Central memory CD8-positive, alpha-beta T cell (primary cell): Measurements from ENCODE around the gene FAM200C.
A peak's percentile ranks its signal among the peaks of the same experiment; 100 is the strongest.
"Not testable (repeated sequence)": the region's sequence is repeated elsewhere in the genome, so short reads cannot be mapped to it uniquely, and the experiment has no call there.

ENCODE experiments used
- ATAC-seq: fragments of 150-1000 bp; cut with Tn5 transposase; replicated peaks from 2 replicates; pipeline ENCODE4 v1.10.0; 2022; ENCODE audit warnings: mild to moderate bottlenecking, moderate FRiP score, moderate number of reproducible peaks; ENCODE audit not compliant: poor library complexity, severe bottlenecking; ENCODE audit errors: extremely low read depth
- DNase-seq, 2 donors: peaks; one replicate each; pipeline ENCODE4 v3.0.0; 2021; ENCODE audit warnings: low spot score in 2 of 2
- H3K27ac Mint-ChIP-seq: one replicate; pipeline ENCODE4 v1.8.0; 2022; ENCODE audit warnings: low read depth, mild to moderate bottlenecking, moderate library complexity, mixed read lengths
- H3K27me3 Mint-ChIP-seq: one replicate; pipeline ENCODE4 v1.8.0; 2022; ENCODE audit warnings: mixed read lengths
- H3K36me3 Mint-ChIP-seq: one replicate; pipeline ENCODE4 v1.8.0; 2022; ENCODE audit warnings: mild to moderate bottlenecking, moderate library complexity, mixed read lengths; ENCODE audit not compliant: insufficient read depth
- H3K4me1 Mint-ChIP-seq: one replicate; pipeline ENCODE4 v1.8.0; 2022; ENCODE audit warnings: mixed read lengths
- H3K4me3 Mint-ChIP-seq: one replicate; pipeline ENCODE4 v1.8.0; 2022; ENCODE audit warnings: mild to moderate bottlenecking, moderate library complexity, mixed read lengths
- H3K9me3 Mint-ChIP-seq: one replicate; pipeline ENCODE4 v1.8.0; 2022; ENCODE audit warnings: mixed read lengths

Gene FAM200C

DNA sequence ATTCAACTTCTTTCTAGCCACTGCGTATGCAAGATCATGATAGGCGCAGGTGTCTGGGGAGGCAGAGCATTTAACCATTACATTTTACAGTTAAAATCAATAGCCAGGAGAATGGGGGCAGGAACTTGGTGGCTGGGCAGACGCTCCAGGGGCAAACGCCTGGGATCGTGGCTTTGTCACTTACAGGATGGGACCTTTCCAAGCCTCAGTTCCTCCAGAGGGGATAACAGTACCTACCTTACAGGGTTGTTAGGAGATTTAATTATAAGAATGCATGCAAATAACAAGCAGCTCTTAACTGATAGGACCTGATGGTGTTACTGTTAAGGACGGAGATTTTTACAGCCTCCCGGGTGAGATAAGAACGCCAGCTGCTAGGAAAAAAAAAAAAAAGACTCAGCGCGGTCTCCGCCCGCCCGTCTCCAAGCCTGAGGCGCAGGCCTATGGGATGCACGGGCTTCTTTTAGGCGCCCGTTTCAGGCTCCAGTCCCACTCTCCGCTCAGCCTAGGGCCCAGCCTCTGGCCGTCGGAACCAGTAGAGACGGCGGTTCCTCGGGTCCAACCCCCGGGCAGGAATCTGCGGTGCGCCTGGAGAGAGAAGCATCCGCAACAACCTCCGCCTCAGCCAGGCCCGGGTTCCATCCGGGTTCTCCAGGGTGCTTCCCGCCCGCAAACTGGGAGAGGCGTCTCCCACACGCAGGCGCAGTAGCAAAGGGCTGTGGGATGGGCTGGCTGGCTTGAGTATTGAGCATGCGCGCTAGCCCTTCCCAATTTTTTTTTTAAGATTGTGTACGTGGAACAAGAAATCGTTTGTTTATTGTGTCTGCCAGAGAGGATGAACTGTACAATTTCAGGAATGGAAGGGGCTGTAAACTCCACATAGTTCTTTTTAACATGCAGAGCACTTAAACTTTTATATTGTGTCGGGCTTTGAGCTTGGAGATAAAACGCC is at the start of gene FAM200C:
Gene FAM200C (minus strand): TSS at position 653 of the 952 bp plus-strand sequence. CDS start 4,564 bp downstream, outside the sequence.
- peaks cover 31% of the 10 kb centered on the region for H3K36me3 Mint-ChIP-seq
- ATAC-seq, result peak; percentile 70
- no peaks in the 10 kb centered on the region for H3K9me3 Mint-ChIP-seq
- peak within 1 kb of the TSS; percentile 92 for H3K4me3 Mint-ChIP-seq
- H3K27me3 Mint-ChIP-seq, result no peaks in the 10 kb centered on the region
- H3K27ac Mint-ChIP-seq, result peak within 1 kb of the TSS; percentile 85
- DNase-seq, result peak; percentile 21 to 26
- H3K4me1 Mint-ChIP-seq, result peaks cover 23% of the 10 kb centered on the region

DNA sequence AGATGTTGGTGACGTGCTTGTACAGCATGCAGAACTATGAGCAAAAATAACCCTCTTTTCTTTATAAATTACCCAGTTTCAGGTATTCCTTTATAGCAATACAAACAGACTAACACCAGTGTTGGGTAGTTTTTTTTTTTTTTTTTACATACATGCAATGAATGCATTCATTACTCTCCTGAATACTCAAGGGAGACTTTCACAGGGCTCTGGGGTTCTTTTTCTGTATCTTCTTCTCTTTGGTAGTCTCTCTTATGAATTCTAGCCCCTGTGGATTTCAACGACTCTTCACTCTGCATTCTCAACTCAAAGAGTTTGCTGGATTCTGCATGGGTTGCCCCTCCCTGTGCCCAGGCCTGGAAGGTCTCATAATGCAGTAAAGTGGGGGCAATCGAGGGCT is 49.6 kb upstream of the FAM200C start:
- H3K9me3 Mint-ChIP-seq, result no peaks in the 10 kb centered on the region
- no peak for ATAC-seq
- H3K4me3 Mint-ChIP-seq, result no peak overlapping the region
- H3K27ac Mint-ChIP-seq, result no peak overlapping the region
- no peak for DNase-seq
- no peaks in the 10 kb centered on the region for H3K27me3 Mint-ChIP-seq
- H3K36me3 Mint-ChIP-seq, result no peaks in the 10 kb centered on the region
- no peaks in the 10 kb centered on the region for H3K4me1 Mint-ChIP-seq

DNA sequence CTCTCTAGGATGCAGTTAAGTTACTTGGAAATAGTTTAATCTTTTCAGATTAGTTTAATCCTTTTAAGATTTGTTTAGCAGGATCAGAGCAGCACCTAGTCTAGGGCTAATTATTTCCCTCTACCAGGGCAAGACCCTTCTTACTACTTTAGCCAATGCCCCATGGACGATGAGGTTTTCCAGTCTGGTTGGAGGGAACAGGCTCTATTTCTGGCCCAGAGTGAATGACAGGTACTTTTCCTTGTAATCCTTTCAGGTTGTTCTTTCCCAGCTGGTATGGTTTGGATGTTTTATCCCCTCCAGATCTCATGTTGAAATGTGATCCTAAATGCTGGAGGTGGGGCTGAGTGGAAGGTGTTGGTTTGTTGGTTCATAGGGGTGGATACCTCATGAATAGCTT is 49.0 kb upstream of the FAM200C start:
- Mint-ChIP-seq H3K4me1 (no peaks in the 10 kb centered on the region), H3K4me3 (no peak overlapping the region)
- DNase-seq, result no peak

DNA sequence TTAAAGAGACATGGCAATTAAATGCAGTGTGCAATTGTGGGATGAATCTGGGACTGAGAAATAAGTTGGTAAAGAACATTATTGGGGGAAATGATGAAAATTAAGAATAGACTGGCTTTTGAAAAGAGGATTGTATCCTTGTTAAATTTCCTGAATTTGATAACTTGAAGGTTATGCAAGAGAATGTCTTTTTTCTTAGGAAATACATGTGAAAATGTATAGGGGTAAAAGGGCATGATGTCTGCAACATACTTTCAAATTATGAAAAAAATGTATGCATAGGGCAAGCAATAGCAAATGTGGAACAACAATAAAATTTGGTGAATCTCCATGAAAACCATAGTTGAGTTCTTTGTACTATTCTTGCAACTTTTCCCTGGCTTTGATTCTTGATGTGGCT is 45.9 kb upstream of the FAM200C start:
- no peak for ATAC-seq
- Mint-ChIP-seq H3K4me1 (no peaks in the 10 kb centered on the region), H3K4me3 (no peak overlapping the region), H3K36me3 (no peaks in the 10 kb centered on the region), H3K27me3 (no peaks in the 10 kb centered on the region), H3K27ac (no peak overlapping the region), H3K9me3 (no peaks in the 10 kb centered on the region)
- no peak for DNase-seq

More for the DNA sequence above, 49.0 kb upstream of the FAM200C start:
- Mint-ChIP-seq H3K27ac (no peak overlapping the region), H3K9me3 (no peaks in the 10 kb centered on the region), H3K27me3 (no peaks in the 10 kb centered on the region), H3K36me3 (no peaks in the 10 kb centered on the region)
- no peak for ATAC-seq

DNA sequence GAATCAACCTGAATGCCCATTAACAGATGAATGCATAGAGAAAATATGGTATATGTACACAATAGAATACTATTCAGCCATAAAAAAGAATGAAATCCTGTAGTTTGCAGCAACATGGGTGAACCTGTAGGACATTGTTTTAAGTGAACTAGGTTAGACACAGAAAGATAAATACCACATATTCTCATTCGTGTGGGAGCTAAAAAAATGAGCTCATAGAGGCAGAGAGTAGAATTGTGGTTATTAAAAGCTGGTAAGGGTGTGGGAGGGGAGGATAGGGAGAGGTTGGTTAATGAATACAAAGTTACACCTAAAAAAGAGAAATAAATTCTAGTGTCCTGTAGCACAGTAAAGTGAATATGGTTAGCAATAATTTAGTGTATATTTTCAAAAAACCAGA is 45.3 kb upstream of the FAM200C start:
- Mint-ChIP-seq H3K9me3 (no peaks in the 10 kb centered on the region), H3K27me3 (no peaks in the 10 kb centered on the region), H3K27ac (no peak overlapping the region), H3K4me1 (no peaks in the 10 kb centered on the region), H3K36me3 (no peaks in the 10 kb centered on the region), H3K4me3 (no peak overlapping the region)
- DNase-seq, result no peak
- ATAC-seq, result no peak

DNA sequence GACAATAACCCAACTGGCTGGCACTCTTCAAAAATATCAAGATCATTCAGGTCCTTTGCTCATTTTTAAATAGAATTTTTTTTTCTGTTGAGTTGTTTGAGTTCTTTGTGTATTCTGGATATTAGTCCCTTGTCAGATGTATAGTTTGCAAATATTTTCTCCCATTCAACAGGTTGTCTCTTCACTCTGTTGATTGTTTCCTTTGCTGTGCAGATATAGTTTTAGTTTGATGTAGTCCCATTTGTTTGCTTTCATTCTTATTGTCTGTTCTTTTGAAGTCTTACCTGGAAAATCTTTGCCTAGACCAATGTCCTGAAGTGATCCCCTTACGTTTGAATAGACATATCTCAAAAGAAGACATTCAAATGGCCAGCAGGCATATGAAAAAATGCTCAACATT is 44.6 kb upstream of the FAM200C start:
- no peak overlapping the region for H3K4me3 Mint-ChIP-seq
- H3K4me1 Mint-ChIP-seq, result no peaks in the 10 kb centered on the region

DNA sequence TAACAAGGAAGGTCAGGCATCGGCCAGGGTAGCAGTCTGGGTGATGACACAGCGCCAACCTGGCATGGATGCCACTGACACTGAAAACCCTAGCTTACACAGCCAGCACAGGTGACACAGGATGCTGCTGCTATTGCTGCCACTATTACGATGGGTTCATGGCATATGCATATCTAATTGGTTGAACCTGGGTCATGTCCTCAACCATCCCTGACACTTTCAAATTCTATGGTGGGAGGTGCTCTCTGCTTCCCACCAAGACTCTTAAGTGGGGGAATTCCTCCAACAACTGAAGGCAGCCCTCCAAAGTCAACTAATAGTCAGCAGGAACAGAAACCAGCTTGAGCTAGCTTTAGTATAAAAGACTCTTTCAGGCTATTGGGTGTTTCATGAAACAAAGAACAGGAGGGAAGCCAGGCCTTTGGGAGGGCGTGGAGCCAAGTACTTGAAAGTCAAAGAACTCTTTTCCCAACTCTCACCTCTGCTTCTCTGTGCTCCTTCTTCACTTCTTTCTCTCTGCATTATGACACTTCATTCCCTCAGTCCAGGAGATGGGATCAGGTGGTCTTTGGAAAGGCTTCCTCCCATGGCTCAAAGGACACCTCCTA is 43.1 kb upstream of the FAM200C start:
- Mint-ChIP-seq H3K4me3 (no peak overlapping the region), H3K27ac (no peak overlapping the region), H3K27me3 (no peaks in the 10 kb centered on the region), H3K4me1 (peaks cover 10% of the 10 kb centered on the region), H3K9me3 (no peaks in the 10 kb centered on the region), H3K36me3 (peaks cover 1% of the 10 kb centered on the region)
- DNase-seq (no peak), ATAC-seq (no peak)

More for the DNA sequence above, 44.6 kb upstream of the FAM200C start:
- Mint-ChIP-seq H3K9me3 (no peaks in the 10 kb centered on the region), H3K27ac (no peak overlapping the region), H3K27me3 (no peaks in the 10 kb centered on the region), H3K36me3 (no peaks in the 10 kb centered on the region)
- no peak for ATAC-seq
- DNase-seq, result no peak

DNA sequence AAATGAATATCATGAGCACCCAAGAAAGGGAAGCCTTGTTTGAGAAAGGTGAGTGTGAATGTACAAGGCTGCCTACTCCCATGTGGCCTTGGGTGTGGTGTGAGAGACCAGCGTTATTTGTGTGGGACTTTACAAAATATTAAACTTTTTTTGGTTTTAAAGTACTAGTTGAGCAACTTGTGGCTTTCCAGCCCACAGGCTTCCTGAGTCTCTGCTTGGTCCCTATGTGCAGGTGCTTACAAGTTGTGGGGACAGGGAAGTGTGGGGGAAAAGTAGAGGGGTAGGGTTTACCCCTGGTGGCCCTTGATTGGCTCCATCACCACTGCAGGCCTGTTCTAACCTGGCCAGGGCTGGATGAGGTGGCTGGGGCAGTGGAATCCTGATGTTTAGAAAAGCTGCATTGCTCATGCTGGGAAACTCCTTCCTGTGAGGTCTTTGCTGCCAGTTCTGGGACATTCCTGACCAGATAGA is 41.5 kb upstream of the FAM200C start:
- Mint-ChIP-seq H3K4me1 (peaks cover 10% of the 10 kb centered on the region), H3K27ac (no peak overlapping the region), H3K36me3 (peaks cover 1% of the 10 kb centered on the region), H3K9me3 (no peaks in the 10 kb centered on the region), H3K27me3 (peaks cover 1% of the 10 kb centered on the region), H3K4me3 (no peak overlapping the region)
- no peak for ATAC-seq
- DNase-seq, result no peak

DNA sequence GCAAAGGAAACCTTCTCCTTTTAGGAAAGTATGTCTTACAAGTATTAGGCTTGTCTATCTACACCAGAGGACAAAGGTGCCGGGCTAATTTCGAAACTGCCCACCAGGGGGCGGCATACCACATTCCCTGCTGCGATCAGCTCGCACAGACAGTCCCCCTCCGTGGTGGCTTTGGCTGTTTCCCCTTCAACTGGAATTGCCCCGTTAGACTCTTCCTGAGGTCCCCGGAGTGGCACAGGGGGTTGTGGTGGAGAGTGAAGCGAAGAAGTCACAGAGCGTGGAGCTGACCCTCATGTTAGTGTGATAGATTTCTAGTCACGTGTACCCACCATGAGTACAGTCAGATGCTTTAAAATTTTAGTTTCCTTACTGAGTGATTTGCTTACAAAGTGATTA is 39.3 kb upstream of the FAM200C start:
- Mint-ChIP-seq H3K36me3 (peaks cover 1% of the 10 kb centered on the region), H3K4me1 (peaks cover 10% of the 10 kb centered on the region), H3K9me3 (no peaks in the 10 kb centered on the region), H3K27me3 (peaks cover 15% of the 10 kb centered on the region), H3K4me3 (peak overlapping the region; percentile 80), H3K27ac (peak overlapping the region; percentile 82)
- peak; percentile 84 to 94 for DNase-seq
- peak; percentile 83 for ATAC-seq

DNA sequence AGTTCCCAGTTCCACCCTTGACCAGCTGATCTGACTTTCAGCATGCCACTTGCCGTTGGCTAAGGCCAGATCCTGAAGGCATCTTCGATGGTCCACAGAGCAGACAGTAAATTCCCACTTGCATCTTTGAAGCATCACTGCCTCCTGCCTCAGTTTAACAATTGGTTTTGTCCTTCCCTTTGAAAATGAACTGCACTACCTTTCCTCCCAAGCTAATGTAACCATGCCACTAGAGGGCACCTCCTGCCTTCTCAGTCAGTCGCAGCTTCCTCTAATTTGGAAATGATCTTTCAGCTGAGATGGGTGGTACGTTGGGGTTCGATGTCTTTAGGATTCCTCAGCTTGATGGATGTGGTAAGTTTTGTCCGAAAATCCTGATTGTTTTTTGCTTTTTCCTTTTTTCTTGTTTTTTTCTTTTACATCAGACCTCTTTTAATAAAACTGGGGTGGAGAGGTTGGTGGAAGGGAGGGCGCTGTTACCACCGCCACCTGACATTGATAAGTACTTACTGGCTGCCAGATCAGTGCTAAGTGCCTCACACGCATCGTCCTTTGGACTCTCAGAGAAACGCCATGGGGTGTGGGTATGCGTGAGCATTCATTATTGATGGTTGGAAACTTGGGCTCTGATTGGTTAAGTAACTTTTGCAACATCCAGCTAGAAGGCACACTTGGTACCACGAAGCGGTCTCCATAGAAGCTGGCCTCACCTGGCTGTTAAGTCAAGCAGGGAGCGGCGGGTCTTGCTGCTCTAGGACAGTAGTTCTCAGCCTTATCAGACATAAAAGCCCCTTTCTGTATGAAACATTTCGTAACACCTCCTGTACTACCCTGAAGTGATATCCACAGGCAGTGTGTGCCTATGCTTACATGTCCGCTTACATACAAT is 38.7 kb upstream of the FAM200C start:
- H3K36me3 Mint-ChIP-seq, result peaks cover 1% of the 10 kb centered on the region
- H3K27me3 Mint-ChIP-seq, result peaks cover 15% of the 10 kb centered on the region
- peak; percentile 41 to 45 for DNase-seq

DNA sequence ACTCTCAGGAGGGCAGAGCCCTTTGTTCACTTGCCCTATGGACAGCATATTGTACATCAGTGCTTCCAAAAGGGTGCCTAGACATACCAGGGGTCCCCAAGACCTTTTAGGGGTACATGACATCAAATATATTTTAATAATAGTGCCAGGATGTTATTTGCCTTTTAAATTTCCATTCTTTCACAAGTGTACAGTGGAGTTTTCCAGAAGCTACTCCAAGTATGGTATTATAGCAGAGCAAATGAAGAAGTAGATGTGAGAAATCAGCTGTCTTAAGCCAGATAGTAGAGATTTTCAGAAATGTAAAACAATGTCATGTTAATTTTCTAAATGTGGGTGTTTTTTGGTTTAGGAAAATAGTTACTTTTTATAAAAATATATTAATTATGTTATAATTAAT is 37.4 kb upstream of the FAM200C start:
- no peak for ATAC-seq
- Mint-ChIP-seq H3K4me1 (peaks cover 10% of the 10 kb centered on the region), H3K9me3 (no peaks in the 10 kb centered on the region), H3K4me3 (no peak overlapping the region), H3K27me3 (peaks cover 15% of the 10 kb centered on the region), H3K36me3 (peaks cover 1% of the 10 kb centered on the region), H3K27ac (no peak overlapping the region)
- no peak for DNase-seq

More for the DNA sequence above, 38.7 kb upstream of the FAM200C start:
- Mint-ChIP-seq H3K4me1 (peaks cover 10% of the 10 kb centered on the region), H3K27ac (peak overlapping the region; percentile 82), H3K9me3 (no peaks in the 10 kb centered on the region), H3K4me3 (peak overlapping the region; percentile 80)
- peak; percentile 78 for ATAC-seq

DNA sequence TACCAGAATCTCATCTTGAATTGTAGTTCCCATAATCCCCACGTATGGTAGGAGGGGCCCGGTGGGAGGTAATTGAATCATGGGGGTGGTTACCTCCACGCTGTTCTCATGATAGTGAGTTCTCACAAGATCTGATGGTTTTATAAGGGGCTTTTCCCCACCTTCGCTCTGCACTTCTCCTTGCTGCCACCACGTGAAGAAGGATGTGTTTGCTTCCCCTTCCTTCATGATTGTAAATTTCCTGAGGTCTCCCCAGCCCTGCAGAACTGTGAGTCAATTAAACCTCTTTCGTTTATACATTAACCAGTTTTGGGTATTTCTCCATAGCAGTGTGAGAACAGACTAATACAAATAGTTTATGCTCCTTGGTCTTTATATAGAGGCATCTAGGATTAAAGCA is 36.8 kb upstream of the FAM200C start:
- ATAC-seq, H3K4me3 Mint-ChIP-seq: not testable (repeated sequence)

More for the DNA sequence above, 36.8 kb upstream of the FAM200C start:
- H3K27ac Mint-ChIP-seq, H3K9me3 Mint-ChIP-seq, H3K36me3 Mint-ChIP-seq, DNase-seq: not testable (repeated sequence)
- Mint-ChIP-seq H3K4me1 (peaks cover 10% of the 10 kb centered on the region), H3K27me3 (peaks cover 15% of the 10 kb centered on the region)
